BJ (cell line): Measurements from ENCODE around the gene KIF6. TPM values are rescaled to one million over a fixed set of nuclear protein-coding genes. Genes with fewer than 3 reads are reported as not detected.

Experiments used
- CTCF ChIA-PET: fragments of 350-600 bp; formaldehyde crosslinking; extraction: SDS; loops from one replicate; lab custom pipeline; 2021; ENCODE audit warnings: antibody characterized with exemption, inconsistent platforms; lab: Yijun Ruan, JAX
- POLR2A ChIA-PET: fragments of 300-600 bp; sonication (Branson Sonifier 250); formaldehyde crosslinking; extraction: SDS; loops from one replicate; lab custom pipeline; 2021; ENCODE audit warnings: antibody characterized with exemption; lab: Charles Lee
- DNase-seq: peaks from one replicate; pipeline ENCODE4 v3.0.0-alpha.2; 2011; ENCODE audit warnings: low read depth
- H3K27me3 ChIP-seq: 2 replicates; pipeline ENCODE4 v1.6.0; 2011; ENCODE audit warnings: low read length; ENCODE audit not compliant: control insufficient read depth, insufficient read depth
- H3K36me3 ChIP-seq: 2 replicates; pipeline ENCODE4 v1.5.1; 2011; ENCODE audit warnings: low read length; ENCODE audit not compliant: control insufficient read depth, insufficient read depth
- H3K4me3 ChIP-seq: 2 replicates; pipeline ENCODE4 v1.5.1; 2011; ENCODE audit warnings: low read depth, mild to moderate bottlenecking, control low read depth, low read length
- polyA plus RNA-seq: library from polyadenylated mRNA; depleted of rRNA; stranded (reverse); fragments of >200 nt; gene quantifications from 2 replicates; pipeline ENCODE4 v1.2.3, GENCODE V29; 2011
- TF ChIP-seq, protein P1 (sequence below): IDR thresholded peaks from 2 replicates; pipeline ENCODE4 v1.5.1; 2011; ENCODE audit warnings: low read depth, mild to moderate bottlenecking, control low read depth, inconsistent platforms, low read length, moderate library complexity; ENCODE audit not compliant: insufficient read depth

Gene KIF6
- polyA plus RNA-seq, 1 experiment: 0.56 TPM

- H3K4me3 ChIP-seq: no peak overlapping the region
- CTCF ChIA-PET: no interaction called here
- POLR2A ChIA-PET: no interaction called here
- no peaks in the 10 kb centered on the region for H3K27me3 ChIP-seq
- no peaks in the 10 kb centered on the region for H3K36me3 ChIP-seq
- no peak for DNase-seq
- TF ChIP-seq, protein P1, sequence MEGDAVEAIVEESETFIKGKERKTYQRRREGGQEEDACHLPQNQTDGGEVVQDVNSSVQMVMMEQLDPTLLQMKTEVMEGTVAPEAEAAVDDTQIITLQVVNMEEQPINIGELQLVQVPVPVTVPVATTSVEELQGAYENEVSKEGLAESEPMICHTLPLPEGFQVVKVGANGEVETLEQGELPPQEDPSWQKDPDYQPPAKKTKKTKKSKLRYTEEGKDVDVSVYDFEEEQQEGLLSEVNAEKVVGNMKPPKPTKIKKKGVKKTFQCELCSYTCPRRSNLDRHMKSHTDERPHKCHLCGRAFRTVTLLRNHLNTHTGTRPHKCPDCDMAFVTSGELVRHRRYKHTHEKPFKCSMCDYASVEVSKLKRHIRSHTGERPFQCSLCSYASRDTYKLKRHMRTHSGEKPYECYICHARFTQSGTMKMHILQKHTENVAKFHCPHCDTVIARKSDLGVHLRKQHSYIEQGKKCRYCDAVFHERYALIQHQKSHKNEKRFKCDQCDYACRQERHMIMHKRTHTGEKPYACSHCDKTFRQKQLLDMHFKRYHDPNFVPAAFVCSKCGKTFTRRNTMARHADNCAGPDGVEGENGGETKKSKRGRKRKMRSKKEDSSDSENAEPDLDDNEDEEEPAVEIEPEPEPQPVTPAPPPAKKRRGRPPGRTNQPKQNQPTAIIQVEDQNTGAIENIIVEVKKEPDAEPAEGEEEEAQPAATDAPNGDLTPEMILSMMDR: no peak
Observed at GRCh38 chr6:39404312-39404711, 320.9 kb downstream of the KIF6 start.

DNA sequence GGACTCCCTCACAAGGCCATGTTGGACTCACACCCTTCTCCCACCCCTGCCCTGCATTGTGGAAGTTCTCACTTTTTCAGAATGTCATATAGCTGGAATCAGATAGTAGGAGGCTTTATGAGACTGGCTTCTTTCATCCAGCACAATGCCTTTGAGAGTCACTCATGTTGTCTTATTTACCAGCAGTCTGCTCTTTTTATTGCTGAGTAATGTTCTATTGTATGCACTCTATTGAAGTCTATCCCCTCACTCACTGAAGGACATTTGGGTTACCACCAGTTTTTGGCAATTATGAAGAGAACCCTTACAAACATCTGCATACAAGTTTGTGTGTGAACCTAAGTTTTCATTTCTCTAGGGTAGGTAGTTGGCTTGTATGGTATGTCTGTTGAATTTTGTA, 321.9 kb downstream of the KIF6 start:
- no peak for DNase-seq
- TF ChIP-seq, protein P1: no peak
- Histone ChIP-seq H3K4me3 (no peak overlapping the region), H3K27me3 (no peaks in the 10 kb centered on the region), H3K36me3 (no peaks in the 10 kb centered on the region)
- CTCF ChIA-PET: no interaction called here
- POLR2A ChIA-PET: no interaction called here

DNA sequence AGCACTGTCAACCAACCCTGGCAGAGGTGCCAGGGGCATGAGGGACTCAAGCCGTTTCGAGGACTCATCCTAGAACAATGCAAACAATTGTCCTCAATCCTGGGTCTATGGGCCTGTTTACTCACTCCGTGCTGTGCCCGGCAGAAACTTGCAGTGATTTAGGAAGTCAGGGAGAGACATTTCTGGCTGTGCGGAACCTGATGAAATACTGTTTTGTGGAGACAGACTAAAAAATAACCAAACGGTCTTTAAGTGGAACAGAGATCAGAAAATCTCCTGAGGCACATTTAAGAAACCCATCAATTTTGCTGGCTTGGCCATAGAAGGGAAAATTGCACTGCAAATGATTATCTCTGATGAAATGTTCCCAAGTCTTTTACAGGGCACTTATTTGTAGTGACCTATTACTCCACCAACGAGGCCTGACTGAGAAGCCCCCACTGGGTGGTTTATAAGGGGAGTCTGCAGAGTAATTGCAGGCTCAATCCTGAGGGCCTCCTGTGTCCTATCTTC, 322.9 kb downstream of the KIF6 start:
- DNase-seq: no peak
- H3K36me3 ChIP-seq: no peaks in the 10 kb centered on the region
- TF ChIP-seq, protein P1: no peak
- H3K27me3 ChIP-seq: no peaks in the 10 kb centered on the region
- no peak overlapping the region for H3K4me3 ChIP-seq
- ChIA-PET CTCF (interaction anchor here (5.3 kb wide), 1 partner anchor 14 kb away, joined by 17 read pairs; no protein-coding TSS in a partner anchor), POLR2A (no interaction called here)

DNA sequence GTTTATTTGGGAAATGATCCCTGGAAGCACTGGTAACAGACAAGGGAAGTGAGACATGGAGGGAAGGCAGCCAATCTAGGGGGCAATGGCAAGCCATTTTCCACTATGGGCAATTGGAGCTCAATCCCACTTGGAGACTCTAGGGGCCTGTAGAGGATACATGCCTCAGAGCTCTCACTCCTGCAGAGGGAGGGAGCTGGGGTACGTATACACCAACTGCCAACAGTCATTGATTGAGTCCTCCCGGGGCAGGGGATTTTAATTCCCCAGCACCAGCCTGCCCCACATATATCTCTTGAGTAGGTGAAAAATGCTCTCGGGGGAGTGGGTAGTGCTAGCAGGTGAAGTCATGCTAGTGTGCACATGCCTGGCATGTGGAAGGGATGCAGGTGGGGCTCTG, 323.8 kb downstream of the KIF6 start:
- H3K4me3 ChIP-seq: no peak overlapping the region
- DNase-seq: no peak
- TF ChIP-seq, protein P1: no peak
- no peaks in the 10 kb centered on the region for H3K36me3 ChIP-seq
- no peaks in the 10 kb centered on the region for H3K27me3 ChIP-seq
- ChIA-PET CTCF (interaction anchor here (5.3 kb wide), 1 partner anchor 13 kb away, joined by 17 read pairs; no protein-coding TSS in a partner anchor), POLR2A (no interaction called here)

DNA sequence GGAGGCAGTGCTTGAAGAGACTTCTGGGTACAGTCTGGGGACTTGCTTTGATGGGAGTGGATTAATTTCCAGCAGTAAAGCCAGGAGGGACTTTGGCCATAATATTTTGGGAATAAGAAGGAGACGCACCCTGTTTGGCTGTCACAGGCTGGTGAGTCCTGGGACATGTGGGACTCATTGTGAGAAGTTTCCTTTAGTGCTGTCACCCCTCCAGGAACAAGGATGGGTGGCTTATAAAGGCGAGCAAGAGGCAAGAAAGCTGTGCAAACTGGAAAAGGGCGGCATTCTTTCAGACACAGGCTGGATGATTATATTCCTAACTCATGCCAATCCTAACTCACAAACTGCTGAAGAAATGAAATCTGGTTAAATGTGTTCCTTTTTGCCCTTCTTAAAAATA, 325.2 kb downstream of the KIF6 start:
- Histone ChIP-seq H3K36me3 (no peaks in the 10 kb centered on the region), H3K27me3 (no peaks in the 10 kb centered on the region), H3K4me3 (no peak overlapping the region)
- no peak for DNase-seq
- POLR2A ChIA-PET: no interaction called here
- TF ChIP-seq, protein P1: no peak
- CTCF ChIA-PET: interaction anchor here (0.8 to 5.3 kb wide), 2 partner anchors 12 to 32 kb away, joined by 3 to 17 read pairs; no protein-coding TSS in a partner anchor
